Skeletal muscle tissue (tissue), 4 donors: ENCODE measurements around the gene CFB. TPM values are rescaled to one million over a fixed set of nuclear protein-coding genes. Genes with fewer than 3 reads are reported as not detected.
A peak's percentile ranks its signal among the peaks of the same experiment; 100 is the strongest.

Experiments
- H3K27ac ChIP-seq: one replicate; pipeline ENCODE4 v1.7.0; 2013; ENCODE audit warnings: mild to moderate bottlenecking, low read depth, low read length, inconsistent platforms
- H3K27me3 ChIP-seq, 3 donors: one replicate each; pipeline ENCODE4 v1.7.0; 2013; ENCODE audit warnings: low read length in 3 of 3; ENCODE audit not compliant: control insufficient read depth in 3 of 3, insufficient read depth in 3 of 3
- H3K36me3 ChIP-seq, 3 donors: one replicate each; pipeline ENCODE4 v1.7.0; 2013; ENCODE audit warnings: low read length in 3 of 3; ENCODE audit not compliant: control insufficient read depth in 3 of 3, insufficient read depth in 3 of 3
- H3K4me1 ChIP-seq, 3 donors: one replicate each; pipeline ENCODE4 v1.7.0; 2013; ENCODE audit warnings: low read length in 3 of 3, mild to moderate bottlenecking in 3 of 3; ENCODE audit not compliant: control insufficient read depth in 3 of 3, insufficient read depth in 3 of 3
- H3K4me3 ChIP-seq, 3 donors: one replicate each; pipeline ENCODE4 v1.7.0; 2013; ENCODE audit warnings: low read length in 3 of 3
- H3K9ac ChIP-seq, 3 donors: one replicate each; pipeline ENCODE4 v1.7.0; 2013; ENCODE audit warnings: low read length in 3 of 3, mild to moderate bottlenecking in 3 of 3, moderate library complexity in 2 of 3, low read depth in 1 of 3
- H3K9me3 ChIP-seq, 3 donors: one replicate each; pipeline ENCODE4 v1.7.0; 2013; ENCODE audit warnings: low read length in 3 of 3; ENCODE audit not compliant: control insufficient read depth in 3 of 3
- total RNA-seq: library from RNA; depleted of rRNA; stranded (reverse); fragments of >200 nt; gene quantifications from one replicate; pipeline ENCODE4 v1.2.3, GENCODE V29; 2014
- donor health status: Osteomylitis.

CFB gene
- total RNA-seq, result 3.7 TPM

GRCh38 chr6:31945507-31946369, at the start of gene CFB:
CFB (plus strand) TSS chr6:31946095; CDS start chr6:31946222, 127 bp downstream.
- peak within 1 kb of the TSS; percentile 86 for H3K27ac ChIP-seq
- peaks cover 0 to 2% (median 0%) of the 10 kb centered on the region in 3 donors for H3K36me3 ChIP-seq
- peak within 1 kb of the TSS; percentile 57 to 59 (median 57) for H3K4me3 ChIP-seq
- peak within 1 kb of the TSS; percentile 36 to 69 (median 50) for H3K9ac ChIP-seq
- peaks cover 15 to 21% (median 15%) of the 10 kb centered on the region in 3 donors for H3K4me1 ChIP-seq
- H3K9me3 ChIP-seq, result no peaks in the 10 kb centered on the region
- peaks cover 12 to 32% (median 21%) of the 10 kb centered on the region in 3 donors for H3K27me3 ChIP-seq

GRCh38 chr6:31896493-31896855, 49.4 kb upstream of the CFB start:
- Histone ChIP-seq H3K27me3 (no peaks in the 10 kb centered on the region), H3K9ac (peak overlapping the region; percentile 23 to 97 (median 61)), H3K27ac (peak overlapping the region; percentile 12), H3K36me3 (peaks cover 15 to 30% (median 22%) of the 10 kb centered on the region in 3 donors), H3K4me3 (peak overlapping the region; percentile 43 to 95 (median 58)), H3K4me1 (peaks cover 18 to 22% (median 21%) of the 10 kb centered on the region in 3 donors), H3K9me3 (no peaks in the 10 kb centered on the region)

GRCh38 chr6:31896856-31897611, 48.9 kb upstream of the CFB start:
- Histone ChIP-seq H3K36me3 (peaks cover 15 to 28% (median 19%) of the 10 kb centered on the region in 3 donors), H3K27me3 (no peaks in the 10 kb centered on the region), H3K9ac (peak overlapping the region; percentile 53 to 97 (median 61)), H3K27ac (peak overlapping the region; percentile 12), H3K9me3 (no peaks in the 10 kb centered on the region), H3K4me3 (peak overlapping the region; percentile 43 to 95 (median 58)), H3K4me1 (peaks cover 18 to 22% (median 21%) of the 10 kb centered on the region in 3 donors)

GRCh38 chr6:31897612-31898382, 48.1 kb upstream of the CFB start, which contains the start of gene EHMT2:
EHMT2 (minus strand) TSS chr6:31897698; CDS start chr6:31897677, 21 bp downstream.
- peaks cover 22 to 27% (median 27%) of the 10 kb centered on the region in 3 donors for H3K4me1 ChIP-seq
- H3K36me3 ChIP-seq, result peaks cover 7 to 20% (median 11%) of the 10 kb centered on the region in 3 donors
- H3K27me3 ChIP-seq, result no peaks in the 10 kb centered on the region
- H3K4me3 ChIP-seq, result peak within 1 kb of the TSS; percentile 95 to 100 (median 99)
- H3K9me3 ChIP-seq, result no peaks in the 10 kb centered on the region
- peak within 1 kb of the TSS; percentile 83 to 99 (median 97) for H3K9ac ChIP-seq
- H3K27ac ChIP-seq, result peak within 1 kb of the TSS; percentile 70

- Histone ChIP-seq H3K27ac (peak overlapping the region; percentile 70), H3K36me3 (peaks cover 5 to 13% (median 6%) of the 10 kb centered on the region in 3 donors), H3K4me3 (peak overlapping the region; percentile 95 to 100 (median 99)), H3K9ac (peak overlapping the region; percentile 83 to 99 (median 97)), H3K27me3 (no peaks in the 10 kb centered on the region), H3K4me1 (peaks cover 25 to 33% (median 29%) of the 10 kb centered on the region in 3 donors), H3K9me3 (no peaks in the 10 kb centered on the region)
These were observed 47.4 kb upstream of the CFB start for GRCh38 chr6:31898383-31899011.

GRCh38 chr6:31899215-31899614, 46.7 kb upstream of the CFB start:
- Histone ChIP-seq H3K4me3 (peak overlapping the region in 1 of 3 donors; percentile 100), H3K9ac (no peak overlapping the region), H3K4me1 (peaks cover 25 to 33% (median 29%) of the 10 kb centered on the region in 3 donors), H3K36me3 (peaks cover 5 to 12% (median 6%) of the 10 kb centered on the region in 3 donors), H3K9me3 (no peaks in the 10 kb centered on the region), H3K27me3 (no peaks in the 10 kb centered on the region), H3K27ac (no peak overlapping the region)

GRCh38 chr6:31899882-31900722, 45.8 kb upstream of the CFB start:
- Histone ChIP-seq H3K27me3 (no peaks in the 10 kb centered on the region), H3K4me3 (no peak overlapping the region), H3K9me3 (no peaks in the 10 kb centered on the region), H3K4me1 (peaks cover 25 to 33% (median 29%) of the 10 kb centered on the region in 3 donors), H3K36me3 (peaks cover under 1 to 10% (median 2%) of the 10 kb centered on the region in 3 donors), H3K27ac (no peak overlapping the region), H3K9ac (no peak overlapping the region)

- Histone ChIP-seq H3K27ac (peak overlapping the region; percentile 83), H3K9me3 (no peaks in the 10 kb centered on the region), H3K27me3 (no peaks in the 10 kb centered on the region), H3K9ac (peak overlapping the region; percentile 20 to 84 (median 38)), H3K4me1 (peaks cover 25 to 33% (median 29%) of the 10 kb centered on the region in 3 donors), H3K36me3 (peaks cover 0 to 2% (median 2%) of the 10 kb centered on the region in 3 donors), H3K4me3 (peak overlapping the region; percentile 23 to 91 (median 73))
These were observed 44.9 kb upstream of the CFB start for GRCh38 chr6:31900917-31901414.
